Heart right ventricle (tissue), 16 donors: ENCODE data around the gene NRF1. TPM values are rescaled to one million over a fixed set of nuclear protein-coding genes. Genes with fewer than 3 reads are reported as not detected.

ENCODE experiments used
- ATAC-seq, 8 donors: fragments of 200-7000 bp; cut with Tn5 transposase; one replicate each; pipeline ENCODE4 v1.9.1; 2020; ENCODE audit warnings: mild to moderate bottlenecking in 8 of 8, moderate library complexity in 8 of 8, moderate number of reproducible peaks in 1 of 8
- DNase-seq, 2 donors: peaks; one replicate each; pipeline ENCODE4 v3.0.0-alpha.2; 2020
- H3K27ac ChIP-seq, 10 donors: fragments of 200-600 bp; sonication (generic) in 2 of 10; one replicate each; pipeline versions ENCODE4 v1.5.0 to v1.8.0; 2020 to 2022; ENCODE audit warnings: mild to moderate bottlenecking in 3 of 10
- H3K27me3 ChIP-seq, 7 donors: fragments of 200-600 bp; one replicate each; pipeline ENCODE4 v1.8.0; 2021 to 2022; ENCODE audit warnings: mild to moderate bottlenecking in 2 of 7
- H3K36me3 ChIP-seq, 9 donors: fragments of 200-600 bp; sonication (generic) in 1 of 9; one replicate each; pipeline versions ENCODE4 v1.5.0 to v1.8.0; 2020 to 2022; ENCODE audit warnings: mild to moderate bottlenecking in 2 of 9
- H3K4me1 ChIP-seq, 9 donors: fragments of 200-600 bp; sonication (generic) in 1 of 9; one replicate each; pipeline versions ENCODE4 v1.5.0 to v1.8.0; 2020 to 2022; ENCODE audit warnings: mild to moderate bottlenecking in 4 of 9
- H3K4me3 ChIP-seq, 10 donors: fragments of 200-600 bp; sonication (generic) in 2 of 10; one replicate each; pipeline versions ENCODE4 v1.5.0 to v1.8.0; 2020 to 2022; ENCODE audit warnings: mild to moderate bottlenecking in 7 of 10, moderate library complexity in 2 of 10
- H3K9me3 ChIP-seq, 11 donors: fragments of 200-600 bp in 10 of 11; sonication (generic) in 2 of 11; one replicate each; pipeline versions ENCODE4 v1.5.0 to v1.8.0; 2013 to 2022; ENCODE audit warnings: mild to moderate bottlenecking in 2 of 11, control low read depth in 1 of 11, moderate library complexity in 1 of 11
- CTCF ChIP-seq, 9 donors: fragments of 200-600 bp; sonication (generic) in 2 of 9; IDR thresholded peaks; one replicate each; pipeline versions ENCODE4 v1.5.0 to v1.8.0; 2021 to 2022; ENCODE audit warnings: antibody characterized with exemption in 9 of 9, mild to moderate bottlenecking in 5 of 9, moderate library complexity in 1 of 9
- WGBS, 2 donors: extraction: QIAGEN DNeasy Blood & Tissue Kit; methylation state at CpG; one replicate each; pipeline ENCODE4 v1.1.7; 2013; ENCODE audit warnings: inconsistent platforms in 1 of 2; 5-methylcytosine and 5-hydroxymethylcytosine counted together
- intact Hi-C, 10 donors: fragments of 100-400 bp; cut with DNase I; formaldehyde crosslinking; loops; one replicate each; pipeline versions ENCODE4 v1.11.1 to v1.14.2; 2022
- polyA plus RNA-seq, 2 donors: library from polyadenylated mRNA; stranded (reverse); fragments of 200-250 nt; gene quantifications; one replicate each; pipeline ENCODE4 v1.2.3, GENCODE V29; 2013
- total RNA-seq, 10 donors: library from RNA; stranded (reverse); fragmentation: NEBNext Ultra II Directional in 3 of 10; extraction: Animal tissue kit (Norgen Biotek cat#: 25700) in 3 of 10; gene quantifications; one replicate each; pipeline versions ENCODE4 v1.2.1 to v1.2.4, GENCODE V29; 2021 to 2023
- donor health status: Arrhythmogenic right ventricular cardiomyopathy.
- donor health status: ischemic (EF 13 %, LVEDD 7.1; RV severe dilation, severe dysfunction).
- donor health status: healthy with polysubstance abuse.
- donor health status: DM: no; HTN: yes; CAD: no.
- donor health status: DM: no; HTN: no; CAD: no.
- donor health status: ischemic (EF 25% LVEDD 6.9; RV normal size, moderate dysfunction).
- donor health status: ischemic (EF 25% LVEDD 5.7; RV mildly dilated, moderate dysfunction).
- donor health status: healthy.
- donor health status: DM: yes; HTN: yes; CAD: no.
- donor health status: Ischemic cardiomyopathy.
- donor health status: ischemic (EF 35%, LVEDD 5.7; RV mildly dilated, moderate dysfunction).
- donor health status: nonischemic (EF 11% LVEDD 7.7; RV severe dilation, severe dysfunction).
- donor health status: DM: yes; HTN: yes; CAD: no.
- donor health status: PGD.
- donor health status: ischemic (EF 29% LVEDD 5.4; RV normal size, mild dysfunction).
- donor health status: nonischemic (EF 23%, LVEDD 6.1; RV moderate dilation, normal function).

NRF1 gene
- total and polyA plus RNA-seq, 12 donors: 4.9 to 16.0 (median 12.5) TPM

DNA sequence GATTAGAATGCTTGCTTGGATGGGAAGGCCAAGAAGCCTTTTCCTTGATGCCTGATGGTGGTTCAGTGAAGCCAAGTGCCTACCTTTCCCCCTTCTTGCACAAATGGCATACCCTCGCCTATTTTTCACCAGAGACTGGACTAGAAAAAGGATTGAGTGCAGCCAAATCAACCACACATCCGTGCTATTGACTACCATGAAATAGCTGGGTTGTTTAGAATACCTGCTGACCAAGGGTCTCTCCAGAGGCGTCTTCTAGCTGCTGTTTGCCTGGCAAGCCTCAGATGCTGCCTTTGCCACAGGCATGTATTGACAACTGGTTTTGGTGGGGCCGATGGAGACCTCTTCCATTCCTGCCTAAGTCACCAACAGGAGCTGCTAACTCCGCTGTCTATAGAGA is 146.5 kb downstream of the NRF1 start:
- Histone ChIP-seq H3K27ac (no peak overlapping the region), H3K9me3 (no peaks in the 10 kb centered on the region), H3K27me3 (no peaks in the 10 kb centered on the region), H3K36me3 (peaks cover 0 to 39% (median 0%) of the 10 kb centered on the region in 9 donors), H3K4me3 (no peak overlapping the region), H3K4me1 (no peaks in the 10 kb centered on the region)
- no peak for TF ChIP-seq CTCF (IDR thresholded peaks at IDR 0.05)
- intact Hi-C loops: loop anchor here in 1 of 10 donors (5.0 kb wide), 1 partner anchor 289 kb away; no protein-coding TSS in a partner anchor
- ATAC-seq (no peak), DNase-seq (no peak)
- WGBS, 2 donors: 92 to 94% methylated on average over 5 of the region's 5 CpGs

DNA sequence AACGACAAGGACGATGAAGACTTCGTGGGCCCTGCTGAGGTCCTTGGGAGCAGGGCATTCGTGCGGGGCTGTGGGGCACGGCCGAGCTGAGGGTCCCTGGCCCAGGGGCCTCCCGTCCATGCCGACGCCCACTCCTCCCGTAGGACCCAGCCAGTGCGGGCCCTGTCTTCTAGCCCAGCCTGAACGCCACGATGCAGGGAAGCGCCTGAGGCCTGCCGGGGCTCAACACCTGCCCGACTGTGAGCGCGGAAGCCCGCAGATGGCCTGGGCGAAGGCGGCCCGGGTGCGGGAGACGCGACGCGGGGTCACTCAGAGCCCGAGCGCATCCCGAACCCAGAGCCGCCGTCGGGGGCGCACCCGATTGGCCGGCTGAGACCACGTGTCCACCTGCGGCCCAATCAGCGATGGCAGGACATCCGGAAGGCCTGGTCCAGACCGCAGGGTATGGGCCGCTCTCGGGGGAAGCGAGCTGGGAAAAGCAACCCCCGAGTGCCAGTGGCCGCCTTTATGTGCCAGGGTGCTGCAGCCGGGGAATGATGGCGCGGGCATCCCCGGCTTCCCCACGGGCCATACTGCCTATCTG is 151.0 kb downstream of the NRF1 start:
- H3K4me3 ChIP-seq: no peak overlapping the region
- 89 to 96% methylated on average over 48 to 52 of the region's 52 CpGs for WGBS, 2 donors
- ATAC-seq (no peak), DNase-seq (no peak)
- no peak for TF ChIP-seq CTCF (IDR thresholded peaks at IDR 0.05)
- no peaks in the 10 kb centered on the region for H3K9me3 ChIP-seq
- no peaks in the 10 kb centered on the region for H3K27me3 ChIP-seq
- no peaks in the 10 kb centered on the region for H3K4me1 ChIP-seq
- intact Hi-C loops: no loop called here
- H3K36me3 ChIP-seq: peaks cover 0 to 2% (median 0%) of the 10 kb centered on the region in 9 donors
- H3K27ac ChIP-seq: no peak overlapping the region

GRCh38 chr7:129764247-129765084 is 152.9 kb downstream of the NRF1 start:
- Histone ChIP-seq H3K9me3 (no peaks in the 10 kb centered on the region), H3K27ac (no peak overlapping the region), H3K4me3 (no peak overlapping the region), H3K27me3 (peaks cover 0 to 4% (median 0%) of the 10 kb centered on the region in 7 donors), H3K36me3 (no peaks in the 10 kb centered on the region), H3K4me1 (no peaks in the 10 kb centered on the region)
- intact Hi-C loops: no loop called here
- ATAC-seq (no peak), DNase-seq (no peak)
- 76 to 81% methylated on average over 7 of the region's 7 CpGs for WGBS, 2 donors
- TF ChIP-seq CTCF (IDR thresholded peaks at IDR 0.05): no peak

- intact Hi-C loops: no loop called here
- WGBS, 2 donors: 85 to 89% methylated on average over 3 of the region's 3 CpGs
- no peaks in the 10 kb centered on the region for H3K4me1 ChIP-seq
- peaks cover 0 to 13% (median 0%) of the 10 kb centered on the region in 7 donors for H3K27me3 ChIP-seq
- TF ChIP-seq CTCF (IDR thresholded peaks at IDR 0.05): no peak
- DNase-seq: no peak
- H3K36me3 ChIP-seq: no peaks in the 10 kb centered on the region
- no peak overlapping the region for H3K4me3 ChIP-seq
- ATAC-seq: no peak
- H3K9me3 ChIP-seq: no peaks in the 10 kb centered on the region
- no peak overlapping the region for H3K27ac ChIP-seq
These were observed 153.8 kb downstream of the NRF1 start for GRCh38 chr7:129765352-129765751.
